ENCODE measurements around the gene TMEM37. TPM values are rescaled to one million over a fixed set of nuclear protein-coding genes. Genes with fewer than 3 reads are reported as not detected.

The TMEM37 gene
- total and polyA plus RNA-seq, 2 of the 13 experiments (the other 11 are each of a cell fraction or from before 2014, with no cell fraction given): 37.7 to 115 TPM

DNA sequence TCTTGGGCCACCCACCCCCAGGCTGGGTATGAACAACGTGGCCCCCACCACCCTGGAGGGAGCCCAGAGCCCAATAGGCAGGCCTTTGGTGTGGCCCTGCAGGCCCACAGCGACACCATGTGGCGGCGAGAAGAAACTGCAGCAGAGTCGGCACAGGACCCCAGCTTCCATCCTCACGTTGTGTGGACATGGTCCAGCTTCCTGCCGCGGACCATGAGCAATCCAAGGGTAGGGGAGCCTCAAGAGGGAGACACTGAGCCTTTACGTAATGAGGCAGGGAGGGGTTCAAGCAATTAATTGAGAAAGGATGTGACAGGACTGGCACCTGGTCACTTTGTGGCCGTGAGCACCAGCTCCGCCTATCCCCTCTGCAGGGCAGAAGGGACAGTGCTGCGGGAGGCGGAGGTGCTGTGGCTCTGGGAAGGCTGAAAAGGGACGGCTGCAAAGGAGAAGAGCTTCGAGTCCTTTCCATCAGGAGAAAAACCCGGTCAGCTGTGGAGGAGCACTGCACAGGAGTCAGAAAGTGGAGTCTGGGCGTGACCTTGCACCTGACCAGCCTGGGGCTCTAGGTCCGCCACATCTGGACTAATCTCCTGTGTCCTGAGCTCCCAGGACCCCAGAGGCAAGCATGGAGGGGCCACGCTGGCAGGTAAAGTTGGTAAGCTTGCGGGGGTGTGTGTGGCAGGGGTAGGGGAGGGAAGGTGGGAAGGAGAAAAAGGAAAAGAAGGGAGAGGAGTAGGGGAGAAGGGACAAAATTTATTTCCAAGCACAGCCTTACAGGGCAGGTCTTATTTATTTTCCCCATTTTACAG lies 44.9 kb downstream of the TMEM37 start (continued):
- 0 out of 2 replicates have a peak, but pooled peaks have one; percentile 36 for TF ChIP-seq ZNF136 (CRISPR knock-in tag; IDR thresholded peaks at IDR 0.05; ENCODE audit: low read depth)
- TF ChIP-seq ARNT (IDR thresholded peaks at IDR 0.05): no peak
- no peak for TF ChIP-seq JUNB (CRISPR knock-in tag; IDR thresholded peaks at IDR 0.05; ENCODE audit: borderline replicate concordance)
- peak in 1 of 2 experiments; percentile 49; a peak in 1 of 4 replicates for TF ChIP-seq KLF16 (CRISPR knock-in tag; IDR thresholded peaks at IDR 0.05)
- TF ChIP-seq, protein P1, sequence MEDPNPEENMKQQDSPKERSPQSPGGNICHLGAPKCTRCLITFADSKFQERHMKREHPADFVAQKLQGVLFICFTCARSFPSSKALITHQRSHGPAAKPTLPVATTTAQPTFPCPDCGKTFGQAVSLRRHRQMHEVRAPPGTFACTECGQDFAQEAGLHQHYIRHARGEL (CRISPR knock-in tag; IDR thresholded peaks at IDR 0.05): peak; percentile 92
- TF ChIP-seq, protein P2, sequence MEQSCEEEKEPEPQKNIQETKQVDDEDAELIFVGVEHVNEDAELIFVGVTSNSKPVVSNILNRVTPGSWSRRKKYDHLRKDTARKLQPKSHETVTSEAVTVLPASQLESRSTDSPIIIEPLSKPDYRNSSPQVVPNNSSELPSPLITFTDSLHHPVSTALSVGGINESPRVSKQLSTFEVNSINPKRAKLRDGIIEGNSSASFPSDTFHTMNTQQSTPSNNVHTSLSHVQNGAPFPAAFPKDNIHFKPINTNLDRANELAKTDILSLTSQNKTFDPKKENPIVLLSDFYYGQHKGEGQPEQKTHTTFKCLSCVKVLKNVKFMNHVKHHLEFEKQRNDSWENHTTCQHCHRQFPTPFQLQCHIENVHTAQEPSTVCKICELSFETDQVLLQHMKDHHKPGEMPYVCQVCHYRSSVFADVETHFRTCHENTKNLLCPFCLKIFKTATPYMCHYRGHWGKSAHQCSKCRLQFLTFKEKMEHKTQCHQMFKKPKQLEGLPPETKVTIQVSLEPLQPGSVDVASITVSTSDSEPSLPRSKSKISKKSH (CRISPR knock-in tag; IDR thresholded peaks at IDR 0.05; ENCODE audit: borderline replicate concordance): no peak
- TF ChIP-seq ZNF790 (CRISPR knock-in tag; IDR thresholded peaks at IDR 0.05; ENCODE audit: borderline replicate concordance): no peak
- TF ChIP-seq, protein P3, sequence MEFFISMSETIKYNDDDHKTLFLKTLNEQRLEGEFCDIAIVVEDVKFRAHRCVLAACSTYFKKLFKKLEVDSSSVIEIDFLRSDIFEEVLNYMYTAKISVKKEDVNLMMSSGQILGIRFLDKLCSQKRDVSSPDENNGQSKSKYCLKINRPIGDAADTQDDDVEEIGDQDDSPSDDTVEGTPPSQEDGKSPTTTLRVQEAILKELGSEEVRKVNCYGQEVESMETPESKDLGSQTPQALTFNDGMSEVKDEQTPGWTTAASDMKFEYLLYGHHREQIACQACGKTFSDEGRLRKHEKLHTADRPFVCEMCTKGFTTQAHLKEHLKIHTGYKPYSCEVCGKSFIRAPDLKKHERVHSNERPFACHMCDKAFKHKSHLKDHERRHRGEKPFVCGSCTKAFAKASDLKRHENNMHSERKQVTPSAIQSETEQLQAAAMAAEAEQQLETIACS (CRISPR knock-in tag; IDR thresholded peaks at IDR 0.05): no peak
- TF ChIP-seq MXD4 (CRISPR knock-in tag; IDR thresholded peaks at IDR 0.05): 0 out of 2 replicates have a peak, but pooled peaks have one; percentile 41
- TF ChIP-seq, protein P4, sequence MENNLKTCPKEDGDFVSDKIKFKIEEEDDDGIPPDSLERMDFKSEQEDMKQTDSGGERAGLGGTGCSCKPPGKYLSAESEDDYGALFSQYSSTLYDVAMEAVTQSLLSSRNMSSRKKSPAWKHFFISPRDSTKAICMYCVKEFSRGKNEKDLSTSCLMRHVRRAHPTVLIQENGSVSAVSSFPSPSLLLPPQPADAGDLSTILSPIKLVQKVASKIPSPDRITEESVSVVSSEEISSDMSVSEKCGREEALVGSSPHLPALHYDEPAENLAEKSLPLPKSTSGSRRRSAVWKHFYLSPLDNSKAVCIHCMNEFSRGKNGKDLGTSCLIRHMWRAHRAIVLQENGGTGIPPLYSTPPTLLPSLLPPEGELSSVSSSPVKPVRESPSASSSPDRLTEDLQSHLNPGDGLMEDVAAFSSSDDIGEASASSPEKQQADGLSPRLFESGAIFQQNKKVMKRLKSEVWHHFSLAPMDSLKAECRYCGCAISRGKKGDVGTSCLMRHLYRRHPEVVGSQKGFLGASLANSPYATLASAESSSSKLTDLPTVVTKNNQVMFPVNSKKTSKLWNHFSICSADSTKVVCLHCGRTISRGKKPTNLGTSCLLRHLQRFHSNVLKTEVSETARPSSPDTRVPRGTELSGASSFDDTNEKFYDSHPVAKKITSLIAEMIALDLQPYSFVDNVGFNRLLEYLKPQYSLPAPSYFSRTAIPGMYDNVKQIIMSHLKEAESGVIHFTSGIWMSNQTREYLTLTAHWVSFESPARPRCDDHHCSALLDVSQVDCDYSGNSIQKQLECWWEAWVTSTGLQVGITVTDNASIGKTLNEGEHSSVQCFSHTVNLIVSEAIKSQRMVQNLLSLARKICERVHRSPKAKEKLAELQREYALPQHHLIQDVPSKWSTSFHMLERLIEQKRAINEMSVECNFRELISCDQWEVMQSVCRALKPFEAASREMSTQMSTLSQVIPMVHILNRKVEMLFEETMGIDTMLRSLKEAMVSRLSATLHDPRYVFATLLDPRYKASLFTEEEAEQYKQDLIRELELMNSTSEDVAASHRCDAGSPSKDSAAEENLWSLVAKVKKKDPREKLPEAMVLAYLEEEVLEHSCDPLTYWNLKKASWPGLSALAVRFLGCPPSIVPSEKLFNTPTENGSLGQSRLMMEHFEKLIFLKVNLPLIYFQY (CRISPR knock-in tag; IDR thresholded peaks at IDR 0.05; ENCODE audit: borderline replicate concordance): 0 out of 2 replicates have a peak, but pooled peaks have one; percentile 60
- no peak for TF ChIP-seq ZNF605 (CRISPR knock-in tag; IDR thresholded peaks at IDR 0.05)
- TF ChIP-seq, protein P5, sequence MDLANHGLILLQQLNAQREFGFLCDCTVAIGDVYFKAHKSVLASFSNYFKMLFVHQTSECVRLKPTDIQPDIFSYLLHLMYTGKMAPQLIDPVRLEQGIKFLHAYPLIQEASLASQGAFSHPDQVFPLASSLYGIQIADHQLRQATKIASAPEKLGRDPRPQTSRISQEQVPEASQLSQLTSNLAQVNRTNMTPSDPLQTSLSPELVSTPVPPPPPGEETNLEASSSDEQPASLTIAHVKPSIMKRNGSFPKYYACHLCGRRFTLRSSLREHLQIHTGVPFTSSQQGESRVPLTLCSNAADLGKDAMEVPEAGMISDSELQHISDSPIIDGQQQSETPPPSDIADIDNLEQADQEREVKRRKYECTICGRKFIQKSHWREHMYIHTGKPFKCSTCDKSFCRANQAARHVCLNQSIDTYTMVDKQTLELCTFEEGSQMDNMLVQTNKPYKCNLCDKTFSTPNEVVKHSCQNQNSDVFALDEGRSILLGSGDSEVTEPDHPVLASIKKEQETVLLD (CRISPR knock-in tag; IDR thresholded peaks at IDR 0.05; ENCODE audit: low read depth): no peak
- peak; percentile 25; the same call in 1 of the 2 replicates for TF ChIP-seq NRL (CRISPR knock-in tag; IDR thresholded peaks at IDR 0.05; ENCODE audit: borderline replicate concordance)
- no peak for TF ChIP-seq RARG (CRISPR knock-in tag; IDR thresholded peaks at IDR 0.05; ENCODE audit: low read depth)
- no peak for TF ChIP-seq NKX3-1 (CRISPR knock-in tag; IDR thresholded peaks at IDR 0.05)
- no peak for TF ChIP-seq PRPF4 (IDR thresholded peaks at IDR 0.05; ENCODE audit: low read depth, low read length, poor library complexity, severe bottlenecking)

Data from HepG2 (cell line).